Measurements from ENCODE around the gene SPOCK1. TPM values are rescaled to one million over a fixed set of nuclear protein-coding genes. Genes with fewer than 3 reads are reported as not detected.

SPOCK1 gene
- total RNA-seq, 4 donors from 2014 or later: 8.6 to 34.8 (median 13.2) TPM

DNA sequence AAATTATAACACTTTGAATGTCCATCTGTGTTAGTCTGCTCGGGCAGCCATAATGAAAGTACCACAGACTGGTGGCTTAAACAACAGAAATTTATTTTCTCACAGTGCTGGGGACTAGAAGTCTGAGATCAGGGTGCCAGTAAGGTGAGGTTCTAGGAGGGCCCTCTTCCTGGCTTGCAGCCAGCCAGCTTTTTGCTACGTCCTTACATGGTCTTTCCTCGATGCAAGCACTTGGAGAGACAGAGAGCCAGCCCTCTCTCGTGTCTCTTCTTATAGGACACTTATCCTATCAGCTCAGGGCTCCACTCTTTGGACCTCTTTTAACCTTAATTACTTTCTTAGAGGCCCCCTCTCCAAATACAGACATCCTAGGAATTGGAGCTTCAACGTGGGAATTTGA is 351.8 kb downstream of the SPOCK1 start:
- TF ChIP-seq POLR2A (IDR thresholded peaks at IDR 0.05): no peak
- no peak for TF ChIP-seq POLR2AphosphoS5 (IDR thresholded peaks at IDR 0.05)
- TF ChIP-seq CTCF (IDR thresholded peaks at IDR 0.05): no peak
- no peak for TF ChIP-seq EP300 (IDR thresholded peaks at IDR 0.05; ENCODE audit: low read depth)
- peaks cover 0 to 2% (median 0%) of the 10 kb centered on the region in 4 donors for H3K4me1 ChIP-seq
- no peak overlapping the region for H3K4me3 ChIP-seq
- no peaks in the 10 kb centered on the region for H3K27me3 ChIP-seq
- intact Hi-C loops (cut with DNase I; ENCODE audit: low total_unique reads): no loop called here
- DNase-seq: no peak
- 74 to 79% methylated on average over 5 of the region's 5 CpGs for WGBS, 2 donors (ENCODE audit: low coverage in 1 of 2)
- no peaks in the 10 kb centered on the region for H3K36me3 ChIP-seq
- no peaks in the 10 kb centered on the region for H3K9me3 ChIP-seq
- in situ Hi-C loops (cut with MboI; ENCODE audit: low pct_ligation_motif_present in 1 of 4, low pct_unique_long_range_greater_than_20kb in 1 of 4, low sequenced_read_pairs in 3 of 4): no loop called here
- H3K27ac ChIP-seq: no peak overlapping the region

- no peak overlapping the region for H3K4me3 ChIP-seq
- H3K36me3 ChIP-seq: no peaks in the 10 kb centered on the region
- H3K27ac ChIP-seq: no peak overlapping the region
- peak in 1 of 3 donors; percentile 32 for TF ChIP-seq POLR2AphosphoS5 (IDR thresholded peaks at IDR 0.05)
- TF ChIP-seq CTCF (IDR thresholded peaks at IDR 0.05): no peak
- TF ChIP-seq POLR2A (IDR thresholded peaks at IDR 0.05): no peak
- no peaks in the 10 kb centered on the region for H3K9me3 ChIP-seq
- no peak for DNase-seq
- peaks cover 0 to 11% (median 0%) of the 10 kb centered on the region in 4 donors for H3K4me1 ChIP-seq
- in situ Hi-C loops (cut with MboI; ENCODE audit: low pct_ligation_motif_present in 1 of 4, low pct_unique_long_range_greater_than_20kb in 1 of 4, low sequenced_read_pairs in 3 of 4): no loop called here
- intact Hi-C loops (cut with DNase I; ENCODE audit: low total_unique reads): loop anchor here (1.0 kb wide), 1 partner anchor 41 kb away; no protein-coding TSS in a partner anchor
- 57% methylated on average over 8 of the region's 8 CpGs; no CpG with 5 or more reads in 1 of the 2 donors for WGBS, 2 donors (ENCODE audit: low coverage in 1 of 2)
- H3K27me3 ChIP-seq: no peaks in the 10 kb centered on the region
Measured at GRCh38 chr5:137146402-137146890, 352.7 kb downstream of the SPOCK1 start.

GRCh38 chr5:137145721-137146120 is 353.4 kb downstream of the SPOCK1 start:
- 95% methylated on average over 2 of the region's 2 CpGs; no CpG with 5 or more reads in 1 of the 2 donors for WGBS, 2 donors (ENCODE audit: low coverage in 1 of 2)
- TF ChIP-seq POLR2AphosphoS5 (IDR thresholded peaks at IDR 0.05) (no peak), POLR2A (IDR thresholded peaks at IDR 0.05) (no peak), CTCF (IDR thresholded peaks at IDR 0.05) (no peak), EP300 (IDR thresholded peaks at IDR 0.05; ENCODE audit: low read depth) (no peak)
- Histone ChIP-seq H3K27ac (no peak overlapping the region), H3K4me3 (no peak overlapping the region), H3K36me3 (no peaks in the 10 kb centered on the region), H3K27me3 (no peaks in the 10 kb centered on the region), H3K4me1 (peaks cover 0 to 15% (median 0%) of the 10 kb centered on the region in 4 donors), H3K9me3 (no peaks in the 10 kb centered on the region)
- intact Hi-C loops (cut with DNase I; ENCODE audit: low total_unique reads): loop anchor here (1.0 kb wide), 1 partner anchor 42 kb away; no protein-coding TSS in a partner anchor
- no peak for DNase-seq
- in situ Hi-C loops (cut with MboI; ENCODE audit: low pct_ligation_motif_present in 1 of 4, low pct_unique_long_range_greater_than_20kb in 1 of 4, low sequenced_read_pairs in 3 of 4): no loop called here

DNA sequence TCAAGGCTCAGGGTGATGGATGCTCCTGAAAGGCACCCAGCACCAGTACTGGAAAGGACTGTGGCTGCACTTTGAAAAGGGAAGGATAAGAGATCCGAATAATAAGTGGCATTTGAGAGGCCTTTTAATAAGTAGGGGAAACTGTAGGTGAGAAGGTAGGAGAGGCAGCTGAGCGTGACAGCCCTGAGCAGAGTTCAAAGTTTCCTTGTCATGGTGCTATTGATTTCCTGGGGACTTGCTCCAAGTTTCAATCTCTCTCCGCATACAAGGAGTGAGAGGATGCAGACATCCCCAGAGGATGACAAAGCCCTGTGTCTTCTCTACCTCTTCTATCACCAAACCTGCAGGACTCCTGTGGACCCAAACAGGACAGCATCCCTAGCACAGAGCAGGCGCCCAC is 354.5 kb downstream of the SPOCK1 start:
- no peaks in the 10 kb centered on the region for H3K36me3 ChIP-seq
- in situ Hi-C loops (cut with MboI; ENCODE audit: low pct_ligation_motif_present in 1 of 4, low pct_unique_long_range_greater_than_20kb in 1 of 4, low sequenced_read_pairs in 3 of 4) (no loop called here), intact Hi-C loops (cut with DNase I; ENCODE audit: low total_unique reads) (no loop called here)
- no peak for DNase-seq
- no peak overlapping the region for H3K4me3 ChIP-seq
- no peak overlapping the region for H3K27ac ChIP-seq
- WGBS, 2 donors (ENCODE audit: low coverage in 1 of 2): 75 to 81% methylated on average over 4 of the region's 4 CpGs
- no peaks in the 10 kb centered on the region for H3K9me3 ChIP-seq
- no peaks in the 10 kb centered on the region for H3K27me3 ChIP-seq
- H3K4me1 ChIP-seq: peaks cover 0 to 15% (median 0%) of the 10 kb centered on the region in 4 donors
- TF ChIP-seq POLR2A (IDR thresholded peaks at IDR 0.05): no peak
- TF ChIP-seq CTCF (IDR thresholded peaks at IDR 0.05): no peak
- TF ChIP-seq POLR2AphosphoS5 (IDR thresholded peaks at IDR 0.05): no peak
- TF ChIP-seq EP300 (IDR thresholded peaks at IDR 0.05; ENCODE audit: low read depth): no peak

Data from transverse colon (tissue), 4 donors.